Measurements from ENCODE around the gene TMBIM4.
"Not testable (repeated sequence)": the region's sequence is repeated elsewhere in the genome, so short reads cannot be mapped to it uniquely, and the experiment has no call there.

TMBIM4 gene

GRCh38 chr12:66182956-66183355, 13.2 kb upstream of the TMBIM4 start:
- no peak for DNase-seq

GRCh38 chr12:66176105-66176900, 6.5 kb upstream of the TMBIM4 start:
- DNase-seq = no peak

GRCh38 chr12:66174391-66175325, 4.9 kb upstream of the TMBIM4 start:
- not testable (repeated sequence) for DNase-seq

DNA sequence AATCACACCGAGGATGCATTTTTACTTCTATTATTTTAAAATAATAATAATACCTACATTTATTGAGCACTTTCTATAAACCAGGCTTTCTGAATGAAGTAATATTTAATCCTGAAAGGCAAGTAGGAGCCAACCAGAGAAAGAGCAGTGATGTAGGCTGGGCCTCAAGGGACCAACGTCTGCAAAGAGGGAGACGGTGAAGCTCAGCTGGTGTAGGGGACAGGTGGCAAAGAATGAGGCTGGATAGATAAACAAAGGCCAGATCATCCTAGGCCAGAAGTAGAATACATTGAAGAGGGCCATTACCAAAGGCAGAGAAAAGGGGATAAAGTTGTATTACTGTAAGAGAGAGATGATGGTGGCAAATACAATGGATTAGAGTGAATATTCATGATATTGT, 810 bp upstream of the TMBIM4 start:
- no peak for DNase-seq

- no peak for DNase-seq
These were observed 1.4 kb downstream of the TMBIM4 start for GRCh38 chr12:66168410-66168809.

GRCh38 chr12:66166561-66166960, 3.2 kb downstream of the TMBIM4 start:
- DNase-seq = no peak

DNA sequence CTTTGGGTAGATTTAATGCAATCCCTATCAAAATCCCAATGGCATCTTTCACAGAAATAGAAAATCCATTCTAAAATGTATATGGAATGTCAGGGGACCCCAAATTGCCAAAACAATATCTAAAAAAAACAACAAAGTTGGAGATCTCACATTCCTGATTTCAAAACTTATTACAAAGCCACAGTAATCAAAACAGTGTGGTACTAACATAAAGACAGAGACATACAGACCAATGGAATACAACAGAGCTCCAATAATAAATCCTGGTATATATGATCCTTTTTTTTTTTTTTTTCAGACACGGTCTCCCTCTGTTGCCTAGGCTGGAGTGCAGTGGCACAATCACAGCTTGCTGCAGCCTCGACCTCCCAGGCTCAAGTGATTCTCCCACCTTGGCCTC, 4.7 kb downstream of the TMBIM4 start:
- DNase-seq = no peak

- DNase-seq = no peak
These were observed 5.4 kb downstream of the TMBIM4 start for GRCh38 chr12:66164349-66164821.

GRCh38 chr12:66163289-66163688, 6.5 kb downstream of the TMBIM4 start:
- DNase-seq = no peak

DNA sequence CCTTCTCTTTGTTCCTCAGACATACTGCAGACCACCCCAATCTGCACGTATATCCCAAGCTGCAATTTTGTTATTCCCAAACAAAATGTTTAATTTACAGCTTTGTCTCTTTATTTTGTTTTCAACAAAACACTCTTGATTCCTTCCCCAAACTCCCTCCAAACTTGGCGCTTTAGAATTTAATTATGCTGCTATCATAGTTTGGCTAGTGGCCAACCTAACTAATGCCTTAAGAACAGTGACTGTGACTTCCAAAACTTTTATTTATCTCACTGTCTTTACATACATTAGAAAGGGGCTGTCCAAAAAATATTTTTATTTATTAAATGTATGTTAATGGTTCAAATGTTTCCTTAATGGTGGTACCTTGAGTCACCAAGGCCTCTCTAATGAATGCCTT, 7.1 kb downstream of the TMBIM4 start:
- DNase-seq = no peak

DNA sequence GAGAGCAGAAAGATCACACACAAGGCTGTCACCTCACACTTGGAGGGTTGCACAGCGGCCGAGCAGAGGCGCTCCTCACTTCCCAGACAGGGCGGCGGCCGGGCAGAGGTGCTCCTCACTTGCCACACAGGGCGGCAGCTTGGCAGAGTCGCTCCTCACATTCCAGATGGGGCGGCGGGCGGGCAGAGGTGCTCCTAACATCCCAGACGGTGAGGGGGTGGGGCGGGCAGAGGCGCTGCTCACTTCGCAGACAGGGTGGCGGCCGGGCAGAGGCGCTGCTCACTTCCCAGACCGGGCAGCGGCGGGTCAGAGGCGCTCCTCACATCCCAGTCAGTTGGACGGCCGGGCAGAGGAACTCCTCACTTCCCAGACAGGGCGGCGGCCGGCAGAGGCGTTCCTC, 9.1 kb downstream of the TMBIM4 start:
- no peak for DNase-seq

GRCh38 chr12:66159123-66159522, 10.7 kb downstream of the TMBIM4 start:
- DNase-seq = no peak

DNA sequence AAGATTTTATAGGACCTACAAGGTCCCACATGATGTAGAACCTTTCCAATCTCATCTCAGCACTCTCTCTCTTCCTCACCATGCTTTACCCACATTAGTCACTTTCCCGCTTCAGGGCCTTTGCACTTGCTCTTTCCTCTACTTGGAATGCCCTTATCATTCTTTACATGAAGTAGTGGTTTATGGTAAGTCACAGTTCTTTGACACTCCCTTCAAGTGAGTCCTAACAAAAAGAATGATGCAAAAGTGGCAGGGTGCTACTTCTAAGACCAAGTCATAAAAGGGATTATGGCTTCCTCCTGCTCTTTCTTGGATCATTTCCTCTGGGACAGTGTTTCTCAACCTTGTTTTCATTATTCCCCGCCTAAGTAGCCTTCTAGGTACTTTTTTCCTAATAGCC, 13.1 kb downstream of the TMBIM4 start:
- no peak for DNase-seq

DNA sequence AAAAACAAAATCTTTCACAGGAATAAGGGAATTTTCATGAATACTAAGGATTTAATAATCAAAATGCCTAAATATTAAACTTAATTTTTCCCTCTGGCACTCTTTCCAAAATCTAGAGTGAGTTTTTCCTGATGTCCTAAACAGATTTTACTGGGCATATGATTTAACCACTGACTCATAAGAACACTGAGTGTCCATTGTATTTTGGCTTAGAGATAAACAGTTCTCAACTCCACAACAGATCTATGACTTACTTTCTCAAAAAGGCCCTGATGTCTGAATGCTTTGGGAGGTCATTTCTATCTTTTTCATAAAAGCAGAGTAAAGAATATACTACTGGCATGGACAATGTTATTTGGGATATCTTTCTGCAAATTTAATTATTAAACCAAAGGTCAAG, 15.0 kb downstream of the TMBIM4 start:
- no peak for DNase-seq

DNA sequence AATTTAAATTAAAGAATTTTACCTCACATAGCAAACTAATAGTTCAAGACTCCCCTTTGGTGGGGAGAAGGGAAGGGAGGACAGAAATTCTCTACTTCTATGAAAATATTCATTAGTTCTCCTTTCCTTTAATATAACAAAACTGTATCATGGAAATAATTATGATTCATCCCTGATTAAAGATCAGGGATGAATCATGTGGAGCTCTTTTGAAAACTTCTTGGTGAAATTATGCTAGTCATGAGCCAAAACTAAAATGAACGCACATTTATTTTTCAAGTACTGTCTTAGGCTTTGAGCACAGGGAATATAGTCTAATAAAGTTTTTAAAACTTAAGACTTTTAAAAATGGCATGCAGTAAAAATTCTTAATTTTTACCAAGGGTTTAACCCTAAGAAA, 17.1 kb downstream of the TMBIM4 start:
- no peak for DNase-seq

GRCh38 chr12:66149702-66150398, 19.9 kb downstream of the TMBIM4 start:
- no peak for DNase-seq

GRCh38 chr12:66144791-66145754, 24.7 kb downstream of the TMBIM4 start:
- DNase-seq = no peak

- DNase-seq = no peak
These were observed 25.9 kb downstream of the TMBIM4 start for GRCh38 chr12:66143868-66144267.

GRCh38 chr12:66142826-66143225, 27.0 kb downstream of the TMBIM4 start:
- no peak for DNase-seq

DNA sequence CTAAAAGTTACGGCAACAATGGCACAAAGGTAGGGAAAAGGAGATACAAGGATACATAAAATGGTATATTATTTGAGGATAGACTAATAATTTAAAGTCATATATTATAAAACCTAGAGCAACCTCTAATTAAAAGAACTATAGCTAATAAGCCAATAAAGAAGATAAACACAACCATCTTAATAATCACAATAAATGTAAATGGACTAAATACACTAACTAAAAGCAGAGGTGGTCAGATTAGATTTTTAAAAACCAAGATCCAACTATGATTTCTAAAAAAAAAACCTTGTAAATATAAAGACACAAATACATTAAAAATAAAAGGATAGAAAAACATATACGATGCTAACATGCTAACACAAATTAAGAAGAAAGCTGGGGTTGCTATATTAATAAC, 28.5 kb downstream of the TMBIM4 start:
- no peak for DNase-seq

DNA sequence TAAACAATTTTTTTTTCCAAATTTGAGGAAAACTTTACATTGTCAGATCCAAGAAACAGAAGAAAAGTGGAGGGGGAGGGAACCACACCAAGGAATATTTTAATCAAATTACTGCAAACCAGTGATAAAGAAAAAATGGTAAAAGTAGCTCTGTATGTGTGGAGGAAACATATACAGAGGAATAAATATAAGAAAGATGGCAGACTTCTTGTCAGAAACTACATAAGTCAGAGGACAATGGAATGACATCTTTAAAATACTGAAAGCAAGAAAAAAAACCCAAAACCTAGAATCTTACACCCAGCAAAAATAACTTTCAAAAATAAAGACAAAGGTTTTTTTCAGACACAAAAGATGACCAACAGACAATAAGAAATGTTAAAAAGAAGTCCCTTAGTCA, 29.1 kb downstream of the TMBIM4 start:
- DNase-seq = no peak

DNA sequence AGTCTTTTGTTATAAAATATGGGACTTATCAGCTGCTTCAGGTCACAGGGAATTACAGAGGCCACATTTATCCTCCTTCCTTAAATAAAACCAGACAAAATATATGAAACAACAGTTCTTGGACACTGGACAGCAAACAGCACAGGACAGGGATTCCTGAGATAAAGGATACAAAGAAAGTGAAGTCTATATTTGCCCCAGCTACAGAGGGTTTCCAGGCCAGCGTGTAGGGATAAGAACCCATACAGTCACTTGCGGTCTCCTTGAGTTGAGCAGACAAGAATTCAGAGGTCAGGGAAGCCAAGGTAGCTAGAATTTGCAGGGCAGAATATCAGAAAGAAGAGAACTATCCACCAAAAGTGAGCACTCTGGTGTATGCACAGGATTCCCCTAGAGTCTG, 30.5 kb downstream of the TMBIM4 start:
- DNase-seq = no peak
